ENCODE data around the gene SOAT1. TPM values are rescaled to one million over a fixed set of nuclear protein-coding genes. Genes with fewer than 3 reads are reported as not detected.

Gene SOAT1
- total RNA-seq, 1 donor from 2014 or later, result 52.6 TPM

DNA sequence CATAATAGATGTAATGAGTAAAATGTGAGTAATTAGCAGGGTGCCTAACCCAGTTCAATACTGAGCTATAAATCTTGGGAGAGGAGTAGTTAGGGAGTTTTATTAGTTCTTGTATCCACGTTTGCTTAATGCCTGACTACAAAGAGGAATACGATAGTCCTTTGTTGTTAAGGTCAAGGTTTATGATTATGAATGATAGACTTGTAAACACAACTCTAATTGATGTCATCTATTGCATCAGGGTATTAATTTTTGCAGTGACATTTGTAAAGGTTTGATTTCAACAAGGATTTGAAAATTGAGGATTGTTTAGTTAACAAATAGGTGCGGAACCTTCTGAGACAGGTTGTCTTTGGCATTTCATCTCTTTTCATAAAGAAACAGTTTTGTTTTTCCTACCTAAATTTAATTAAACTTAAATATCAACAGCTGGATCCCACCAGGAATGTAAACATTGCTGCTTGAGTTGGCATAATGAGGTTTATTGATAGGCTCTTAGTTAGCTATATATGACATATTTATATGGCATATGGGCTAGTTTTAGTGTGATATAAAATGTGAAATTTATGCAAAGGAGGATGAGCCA, 9.7 kb downstream of the SOAT1 start:
- DNase-seq (ENCODE audit: low spot score), result no peak
- Mint-ChIP-seq H3K4me1 (ENCODE audit: low read depth) (peaks cover 15% of the 10 kb centered on the region), H3K9me3 (ENCODE audit: low read depth) (no peaks in the 10 kb centered on the region)

DNA sequence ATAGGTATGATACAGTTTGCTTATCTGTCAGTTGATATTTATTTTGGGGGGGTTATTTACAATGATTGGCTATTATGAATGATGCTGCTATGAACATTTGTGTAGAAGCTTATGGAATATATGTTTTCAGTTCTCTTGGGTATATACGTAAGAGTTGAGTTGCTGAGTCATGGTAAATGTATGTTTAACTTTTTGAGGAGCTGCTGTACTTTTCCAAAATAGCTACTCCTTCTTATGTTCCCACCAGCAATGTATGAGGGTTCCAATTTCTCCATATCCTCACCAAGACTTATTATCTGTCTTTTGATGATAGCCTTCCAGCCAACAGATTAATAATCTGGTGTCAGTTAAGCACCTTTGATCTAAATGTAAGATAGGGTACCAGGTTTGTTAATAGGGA, 11.9 kb downstream of the SOAT1 start:
- Mint-ChIP-seq H3K36me3 (ENCODE audit: low read depth) (peaks cover 12% of the 10 kb centered on the region), H3K27me3 (ENCODE audit: low read depth) (no peaks in the 10 kb centered on the region), H3K9me3 (ENCODE audit: low read depth) (no peaks in the 10 kb centered on the region), H3K4me1 (ENCODE audit: low read depth) (peaks cover 16% of the 10 kb centered on the region), H3K4me3 (ENCODE audit: unreplicated experiment) (no peak overlapping the region), H3K27ac (ENCODE audit: unreplicated experiment) (peak overlapping the region; percentile 13)
- DNase-seq (ENCODE audit: low spot score), result no peak
- TF ChIP-seq, protein P1, sequence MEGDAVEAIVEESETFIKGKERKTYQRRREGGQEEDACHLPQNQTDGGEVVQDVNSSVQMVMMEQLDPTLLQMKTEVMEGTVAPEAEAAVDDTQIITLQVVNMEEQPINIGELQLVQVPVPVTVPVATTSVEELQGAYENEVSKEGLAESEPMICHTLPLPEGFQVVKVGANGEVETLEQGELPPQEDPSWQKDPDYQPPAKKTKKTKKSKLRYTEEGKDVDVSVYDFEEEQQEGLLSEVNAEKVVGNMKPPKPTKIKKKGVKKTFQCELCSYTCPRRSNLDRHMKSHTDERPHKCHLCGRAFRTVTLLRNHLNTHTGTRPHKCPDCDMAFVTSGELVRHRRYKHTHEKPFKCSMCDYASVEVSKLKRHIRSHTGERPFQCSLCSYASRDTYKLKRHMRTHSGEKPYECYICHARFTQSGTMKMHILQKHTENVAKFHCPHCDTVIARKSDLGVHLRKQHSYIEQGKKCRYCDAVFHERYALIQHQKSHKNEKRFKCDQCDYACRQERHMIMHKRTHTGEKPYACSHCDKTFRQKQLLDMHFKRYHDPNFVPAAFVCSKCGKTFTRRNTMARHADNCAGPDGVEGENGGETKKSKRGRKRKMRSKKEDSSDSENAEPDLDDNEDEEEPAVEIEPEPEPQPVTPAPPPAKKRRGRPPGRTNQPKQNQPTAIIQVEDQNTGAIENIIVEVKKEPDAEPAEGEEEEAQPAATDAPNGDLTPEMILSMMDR (IDR thresholded peaks at IDR 0.05), result no peak

More for the DNA sequence above, 9.7 kb downstream of the SOAT1 start:
- Mint-ChIP-seq H3K4me3 (ENCODE audit: unreplicated experiment) (no peak overlapping the region), H3K36me3 (ENCODE audit: low read depth) (peaks cover 9% of the 10 kb centered on the region), H3K27ac (ENCODE audit: unreplicated experiment) (no peak overlapping the region), H3K27me3 (ENCODE audit: low read depth) (no peaks in the 10 kb centered on the region)
- TF ChIP-seq, protein P1 (IDR thresholded peaks at IDR 0.05), result no peak

DNA sequence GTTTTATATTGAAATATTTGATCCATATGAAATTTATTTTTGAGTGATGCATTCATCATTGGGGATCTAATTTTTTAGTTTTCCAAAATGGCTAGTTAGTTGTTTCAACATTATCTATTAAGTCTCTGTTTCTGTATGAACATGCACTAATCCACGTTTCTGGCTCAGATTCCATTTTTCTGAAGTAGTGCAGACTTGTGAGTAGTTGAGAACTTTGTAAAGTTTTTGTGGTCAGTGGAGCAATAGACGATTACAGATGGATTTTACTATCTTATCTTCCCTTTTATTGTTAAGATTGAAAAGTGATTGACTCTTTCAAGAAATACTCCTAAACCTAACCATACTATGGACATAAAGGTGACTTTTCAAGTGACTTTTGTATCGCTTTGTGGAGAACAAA, 16.7 kb downstream of the SOAT1 start:
- Mint-ChIP-seq H3K9me3 (ENCODE audit: low read depth) (no peaks in the 10 kb centered on the region), H3K27ac (ENCODE audit: unreplicated experiment) (peak overlapping the region; percentile 46), H3K36me3 (ENCODE audit: low read depth) (peaks cover 13% of the 10 kb centered on the region), H3K4me3 (ENCODE audit: unreplicated experiment) (no peak overlapping the region), H3K27me3 (ENCODE audit: low read depth) (no peaks in the 10 kb centered on the region), H3K4me1 (ENCODE audit: low read depth) (peaks cover 26% of the 10 kb centered on the region)
- DNase-seq (ENCODE audit: low spot score), result no peak
- TF ChIP-seq, protein P1 (IDR thresholded peaks at IDR 0.05), result no peak

DNA sequence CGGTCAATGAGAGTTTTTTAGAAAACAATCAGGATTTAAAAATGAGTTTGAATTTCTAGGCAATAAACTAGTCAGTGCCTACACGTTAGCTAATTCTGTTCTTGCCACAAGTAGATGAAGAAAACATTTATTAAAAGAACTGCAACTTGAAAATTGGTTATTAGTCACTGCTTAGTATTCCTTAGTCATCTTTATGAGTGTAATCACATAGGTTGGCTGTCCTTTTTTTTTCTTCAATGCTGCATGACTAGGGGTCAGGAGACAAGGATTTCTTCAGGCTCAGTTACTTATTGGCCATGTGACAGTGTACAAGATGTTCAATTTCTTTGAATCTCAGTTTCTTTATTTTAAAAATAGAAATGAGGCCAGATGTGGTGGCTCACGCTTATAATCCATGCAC, 17.1 kb downstream of the SOAT1 start:
- no peaks in the 10 kb centered on the region for H3K27me3 Mint-ChIP-seq (ENCODE audit: low read depth)
- no peak for DNase-seq (ENCODE audit: low spot score)
- H3K9me3 Mint-ChIP-seq (ENCODE audit: low read depth), result no peaks in the 10 kb centered on the region
- TF ChIP-seq, protein P1 (IDR thresholded peaks at IDR 0.05), result no peak
- peaks cover 22% of the 10 kb centered on the region for H3K4me1 Mint-ChIP-seq (ENCODE audit: low read depth)
- H3K36me3 Mint-ChIP-seq (ENCODE audit: low read depth), result peaks cover 13% of the 10 kb centered on the region
- no peak overlapping the region for H3K4me3 Mint-ChIP-seq (ENCODE audit: unreplicated experiment)
- H3K27ac Mint-ChIP-seq (ENCODE audit: unreplicated experiment), result peak overlapping the region; percentile 46

- Mint-ChIP-seq H3K27ac (ENCODE audit: unreplicated experiment) (peak overlapping the region; percentile 46), H3K27me3 (ENCODE audit: low read depth) (no peaks in the 10 kb centered on the region), H3K4me1 (ENCODE audit: low read depth) (peaks cover 17% of the 10 kb centered on the region), H3K36me3 (ENCODE audit: low read depth) (peaks cover 13% of the 10 kb centered on the region), H3K9me3 (ENCODE audit: low read depth) (no peaks in the 10 kb centered on the region), H3K4me3 (ENCODE audit: unreplicated experiment) (no peak overlapping the region)
- TF ChIP-seq, protein P1 (IDR thresholded peaks at IDR 0.05), result no peak
- DNase-seq (ENCODE audit: low spot score), result no peak
These were observed 17.6 kb downstream of the SOAT1 start for GRCh38 chr1:179311149-179311700.
